GM19372 (cell line): Measurements from ENCODE around the gene FAM171A1.

Experiments used
- ATAC-seq: cut with Tn5 transposase; IDR thresholded peaks from one replicate; pipeline ENCODE4 v1.9.1; 2021; ENCODE audit warnings: mild to moderate bottlenecking, low read depth, moderate library complexity; ENCODE audit not compliant: unreplicated experiment

FAM171A1 gene

GRCh38 chr10:15253951-15254807 lies 116.9 kb downstream of the FAM171A1 start:
- no peak for ATAC-seq

- no peak for ATAC-seq
These were observed 118.7 kb downstream of the FAM171A1 start for GRCh38 chr10:15252396-15252795.

GRCh38 chr10:15251791-15252380 lies 119.2 kb downstream of the FAM171A1 start:
- ATAC-seq: no peak

DNA sequence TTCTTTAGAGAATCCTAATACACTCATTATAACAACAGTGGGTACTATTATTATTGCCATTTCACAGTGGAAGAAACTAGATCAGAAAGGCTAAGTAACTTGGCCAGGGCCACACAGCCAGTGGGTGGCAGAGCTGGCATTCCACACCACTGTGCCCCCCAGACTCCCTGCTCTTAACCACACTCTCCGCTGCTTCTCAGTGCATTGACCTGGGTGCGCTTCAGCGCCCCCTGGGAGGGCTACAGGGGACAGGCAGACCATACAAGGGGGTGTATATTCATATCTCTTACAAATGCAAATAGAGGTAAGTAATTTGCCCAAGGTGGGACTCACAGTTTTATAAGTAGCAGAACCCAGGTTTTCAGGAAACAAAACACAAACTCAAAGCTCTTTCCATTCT lies 125.6 kb downstream of the FAM171A1 start:
- no peak for ATAC-seq

DNA sequence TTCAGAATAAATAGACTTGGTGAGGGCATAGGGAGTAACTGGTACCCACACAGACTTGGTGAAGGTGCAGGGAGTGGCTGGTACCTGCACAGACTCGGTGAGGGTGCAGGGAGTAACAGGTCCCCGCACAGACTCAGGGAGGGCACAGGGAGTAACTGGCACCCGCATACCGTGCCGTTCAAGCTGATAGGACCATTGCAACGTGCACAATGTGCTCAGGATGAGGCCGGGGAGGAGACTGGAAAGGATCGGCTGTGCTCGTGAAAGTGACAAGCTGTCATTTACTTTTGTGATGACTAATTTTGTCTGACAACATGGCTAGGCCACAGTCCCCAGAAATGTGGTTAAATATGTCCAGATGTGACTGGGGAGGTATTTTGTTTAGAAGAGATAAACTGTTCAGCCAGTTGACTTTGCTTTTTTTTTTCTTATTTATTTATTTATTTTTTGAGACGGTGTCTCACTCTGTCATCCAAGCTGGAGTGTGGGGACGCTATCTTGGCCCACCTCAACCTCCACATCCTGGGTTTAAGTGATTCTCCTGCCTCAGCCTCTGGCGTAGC lies 126.4 kb downstream of the FAM171A1 start:
- ATAC-seq: no peak

DNA sequence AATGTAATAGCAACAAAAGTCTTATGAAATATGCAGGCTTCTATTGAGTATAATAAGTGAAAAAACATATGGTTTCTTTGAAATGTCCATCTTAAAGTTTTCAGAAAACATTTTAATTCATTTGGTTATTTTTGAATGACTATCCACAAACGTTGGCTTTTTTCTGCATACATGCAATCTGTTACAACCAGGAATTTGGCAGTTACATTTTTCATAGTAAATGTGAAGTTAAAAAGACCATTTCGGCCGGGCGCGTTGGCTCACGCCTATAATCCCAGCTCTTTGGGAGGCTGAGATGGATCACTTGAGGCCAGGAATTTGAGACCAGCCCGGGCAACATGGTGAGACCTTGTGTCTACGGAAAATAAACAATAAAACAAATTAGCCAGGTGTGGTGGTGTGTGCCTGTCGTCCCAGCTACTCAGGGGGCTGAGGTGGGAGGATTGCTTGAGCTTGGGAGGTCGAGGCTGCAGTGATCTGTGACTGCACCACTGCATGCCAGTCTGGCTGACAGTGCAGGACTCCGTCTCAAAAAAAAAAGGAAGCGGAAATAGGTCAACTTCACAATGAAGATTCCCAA lies 128.7 kb downstream of the FAM171A1 start:
- ATAC-seq: no peak

- no peak for ATAC-seq
These were observed 129.8 kb downstream of the FAM171A1 start for GRCh38 chr10:15241306-15241705.

DNA sequence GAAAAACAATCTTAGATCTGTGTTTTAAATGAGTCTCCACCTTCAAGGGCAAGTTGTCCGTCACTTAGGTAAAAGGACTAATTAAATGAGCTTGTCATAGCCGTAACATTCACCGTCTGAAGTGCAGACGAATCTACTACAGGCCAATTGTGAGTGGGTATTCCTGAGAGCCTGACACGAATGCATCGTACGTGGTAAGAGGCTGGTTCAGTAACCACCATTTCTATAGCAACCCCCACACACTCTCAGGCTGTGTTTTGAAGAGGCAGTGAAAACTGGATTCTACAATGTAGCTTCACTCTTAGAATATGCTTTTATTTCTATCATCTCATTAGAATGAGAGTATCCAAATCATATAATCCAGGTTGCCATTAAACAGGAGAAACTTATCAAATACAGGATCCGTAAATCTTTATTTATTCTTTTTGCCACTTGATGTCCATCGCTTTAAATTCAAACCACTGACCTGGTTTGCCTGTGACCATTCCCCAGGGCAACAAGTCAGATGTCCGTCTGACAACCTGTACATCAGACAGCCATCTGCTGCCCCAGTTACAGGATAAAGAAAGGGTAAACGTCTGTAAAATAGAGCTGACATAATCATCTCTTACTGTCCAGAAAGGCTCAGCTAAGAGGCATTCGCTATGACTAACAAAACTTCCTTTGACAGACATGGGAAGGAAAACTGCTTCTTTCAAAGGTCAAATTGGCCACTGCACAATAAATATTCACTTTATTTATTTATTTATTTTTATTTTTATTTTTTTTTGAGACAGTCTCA lies 132.3 kb downstream of the FAM171A1 start:
- ATAC-seq: no peak

- no peak for ATAC-seq
These were observed 133.7 kb downstream of the FAM171A1 start for GRCh38 chr10:15237351-15237750.

GRCh38 chr10:15236340-15236739 lies 134.7 kb downstream of the FAM171A1 start:
- ATAC-seq: no peak

GRCh38 chr10:15232279-15232678 lies 138.8 kb downstream of the FAM171A1 start:
- ATAC-seq: no peak

DNA sequence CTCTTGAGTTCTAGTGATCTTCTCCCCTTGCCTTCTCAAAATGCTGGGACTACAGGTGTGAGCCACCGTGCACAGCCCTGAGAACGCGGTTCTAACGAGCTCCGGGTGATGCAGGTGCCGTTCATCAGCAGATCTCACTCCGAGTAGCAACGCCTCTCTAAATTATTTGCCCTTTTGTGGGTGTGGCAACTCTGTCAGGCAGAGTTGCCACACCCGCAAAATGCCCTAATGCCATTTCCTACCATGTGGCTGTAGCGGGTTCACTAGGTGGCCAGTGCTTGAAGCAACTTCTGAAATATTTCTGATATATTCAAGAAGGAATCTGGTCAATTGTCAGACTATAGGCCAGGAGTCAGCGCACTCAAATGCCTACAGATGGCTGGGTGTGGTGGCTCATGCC lies 139.7 kb downstream of the FAM171A1 start:
- ATAC-seq: no peak

DNA sequence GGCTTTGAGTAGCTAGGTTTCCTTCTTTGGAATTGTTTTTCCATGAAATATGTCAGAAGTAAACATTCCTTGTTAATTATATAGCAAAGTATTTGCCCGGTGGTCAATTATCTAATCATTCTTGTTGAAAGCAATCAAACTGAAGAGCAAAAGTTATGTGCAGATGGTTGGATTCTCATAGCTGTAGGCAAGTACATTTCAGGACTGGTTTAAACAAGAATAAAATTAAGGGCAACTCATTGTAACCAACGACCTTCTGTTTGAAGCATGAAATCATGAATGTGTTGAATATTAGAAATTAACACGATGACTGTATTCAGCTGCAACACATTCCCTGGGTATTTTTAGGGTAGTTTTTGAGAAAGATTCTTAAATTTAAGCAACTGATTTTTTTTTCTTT lies 140.8 kb downstream of the FAM171A1 start:
- ATAC-seq: no peak

DNA sequence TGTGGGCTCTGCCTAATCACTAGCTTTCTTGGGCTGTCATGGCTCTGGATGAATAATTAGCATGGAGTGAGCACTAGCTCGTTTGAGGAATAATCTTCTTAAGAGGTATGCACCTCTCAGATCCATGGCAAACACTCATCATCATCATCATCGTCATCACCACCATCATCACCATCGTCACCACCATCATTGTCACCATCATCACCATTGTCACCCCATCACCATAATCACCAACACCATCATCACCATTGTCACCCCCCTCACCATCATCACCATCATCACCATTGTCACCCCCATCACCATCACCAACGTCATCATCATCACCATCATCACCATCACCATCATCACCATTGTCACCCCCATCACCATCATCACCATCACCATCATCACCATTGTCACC lies 141.8 kb downstream of the FAM171A1 start:
- no peak for ATAC-seq

- no peak for ATAC-seq
These were observed 142.7 kb downstream of the FAM171A1 start for GRCh38 chr10:15228426-15228825.

DNA sequence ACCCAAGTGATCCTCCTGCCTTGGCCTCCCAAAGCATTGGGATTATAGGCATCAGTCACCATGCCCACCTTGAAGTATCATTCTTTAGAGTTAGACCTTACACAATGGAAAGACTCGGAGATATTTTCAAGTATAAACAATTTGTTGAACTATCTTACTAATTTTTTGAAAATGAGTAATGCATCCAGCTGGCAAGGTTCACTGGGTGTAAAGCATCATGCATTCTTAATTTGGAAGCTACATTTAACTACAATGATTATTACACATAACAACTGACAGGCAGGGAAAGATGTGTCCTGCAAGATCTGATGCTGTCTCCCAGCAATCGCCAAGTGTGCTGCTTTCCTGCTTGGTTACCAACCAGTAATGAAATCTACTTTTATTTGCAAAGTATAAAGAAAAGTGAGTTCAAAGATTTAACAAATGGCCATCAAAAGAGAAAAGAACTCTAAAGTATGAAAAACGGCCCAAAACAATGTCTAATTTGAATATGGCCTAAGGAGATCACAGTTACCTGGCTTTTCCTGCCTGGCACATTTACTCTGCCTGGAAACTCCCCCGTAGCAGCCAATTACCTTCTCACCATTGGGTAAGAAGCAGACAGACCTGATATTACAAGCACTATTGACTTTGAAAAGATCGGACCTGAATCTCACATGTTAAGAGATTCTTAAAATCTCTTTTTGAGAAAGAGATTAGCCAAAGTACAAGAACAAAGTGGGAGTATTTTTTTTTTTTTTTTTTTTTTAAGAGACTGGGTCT lies 143.3 kb downstream of the FAM171A1 start:
- ATAC-seq: no peak

DNA sequence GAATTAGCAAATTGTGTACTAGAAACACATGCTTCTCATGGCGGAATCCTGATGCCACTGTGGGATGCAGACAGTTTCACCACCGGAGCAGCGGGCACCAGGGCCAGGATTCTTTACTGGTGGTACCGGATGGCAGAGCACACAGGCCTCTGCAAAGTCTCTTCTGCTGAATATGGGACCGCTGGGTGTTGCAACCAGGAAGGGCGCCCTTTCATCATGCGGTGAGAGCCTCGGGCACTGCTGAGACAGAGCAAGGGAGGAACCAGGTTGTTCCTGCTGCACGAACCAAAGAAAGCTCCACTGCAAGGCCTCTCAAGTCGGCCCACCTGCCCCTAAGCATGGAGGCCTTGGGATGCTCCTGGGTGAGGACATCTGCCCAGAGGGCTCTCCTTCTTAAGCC lies 145.6 kb downstream of the FAM171A1 start:
- ATAC-seq: no peak

DNA sequence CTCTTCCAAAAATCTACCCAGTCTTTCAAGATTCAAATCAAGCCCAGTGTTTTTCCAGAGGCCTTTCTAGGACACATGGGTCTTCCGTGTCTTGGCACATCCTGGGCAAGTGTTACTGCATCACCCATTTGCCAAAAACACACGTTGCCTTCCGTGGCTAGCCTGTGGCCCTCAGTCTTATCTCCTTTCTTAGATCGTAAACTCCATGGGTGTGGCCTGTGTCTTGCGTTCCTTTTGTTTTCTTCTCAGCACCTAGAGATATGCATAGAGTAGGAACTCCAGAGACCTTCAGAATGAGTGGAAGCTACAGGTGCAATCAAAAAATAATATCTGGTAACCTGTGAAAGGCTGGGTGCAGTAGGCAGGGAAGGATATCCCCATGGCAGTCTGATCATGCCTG lies 146.1 kb downstream of the FAM171A1 start:
- ATAC-seq: no peak

DNA sequence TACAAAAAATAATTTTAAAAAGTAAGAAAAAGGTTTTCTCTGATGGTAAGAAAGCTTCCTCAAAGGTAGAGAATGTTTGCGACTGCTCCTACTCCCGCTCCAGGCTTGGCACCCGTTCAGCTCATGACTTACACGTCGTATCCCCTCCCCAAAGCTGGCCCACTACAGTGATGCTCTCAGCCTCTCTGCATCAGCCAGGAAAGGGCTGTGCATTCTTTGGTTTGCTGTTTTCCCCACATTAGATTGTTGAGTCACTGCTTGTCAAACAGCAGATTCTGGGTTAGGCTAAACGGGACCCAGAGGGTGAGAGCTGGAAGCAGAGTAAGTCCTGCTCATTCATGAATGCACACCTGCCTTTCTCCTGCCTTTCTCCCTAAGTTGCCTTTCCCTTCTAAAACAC lies 147.9 kb downstream of the FAM171A1 start:
- ATAC-seq: no peak

DNA sequence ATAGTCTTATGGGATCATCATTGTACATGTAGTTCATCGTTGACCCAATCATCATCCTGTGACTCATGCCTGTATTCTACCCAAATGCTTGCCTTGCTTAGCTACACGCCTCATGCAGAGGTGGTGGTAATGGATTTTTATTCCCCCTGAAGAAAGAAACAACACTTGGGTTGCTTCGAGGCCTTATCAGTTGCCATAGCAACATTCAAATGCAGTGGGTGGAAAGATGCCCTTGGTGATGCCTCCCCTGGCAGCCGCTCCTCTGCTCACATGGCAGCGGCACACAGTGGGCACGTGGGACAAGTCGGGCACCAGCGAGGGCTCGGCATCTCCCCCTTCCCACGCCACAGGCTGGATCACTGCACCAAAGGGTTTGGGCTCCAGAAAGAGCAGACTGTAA lies 148.6 kb downstream of the FAM171A1 start:
- ATAC-seq: no peak
